ENCODE data around the gene DIP2B.

DNA sequence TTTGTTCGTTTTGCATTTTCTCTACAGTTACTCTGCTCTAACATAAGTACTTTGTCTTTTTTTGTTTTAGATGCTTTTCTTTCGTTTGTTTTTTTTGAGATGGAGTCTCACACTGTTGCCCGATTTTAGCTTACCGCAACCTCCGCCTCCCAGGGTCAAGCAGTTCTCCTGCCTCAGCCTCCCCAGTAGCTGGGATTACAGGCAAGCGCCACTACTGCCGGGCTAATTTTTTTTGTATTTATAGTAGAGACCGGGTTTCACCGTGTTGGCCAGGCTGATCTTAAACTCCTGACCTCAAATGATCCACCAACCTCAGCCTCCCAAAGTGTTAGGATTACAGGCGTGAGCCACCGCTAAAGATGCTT, 2.7 kb downstream of the DIP2B start:
- TF ChIP-seq, protein P1, sequence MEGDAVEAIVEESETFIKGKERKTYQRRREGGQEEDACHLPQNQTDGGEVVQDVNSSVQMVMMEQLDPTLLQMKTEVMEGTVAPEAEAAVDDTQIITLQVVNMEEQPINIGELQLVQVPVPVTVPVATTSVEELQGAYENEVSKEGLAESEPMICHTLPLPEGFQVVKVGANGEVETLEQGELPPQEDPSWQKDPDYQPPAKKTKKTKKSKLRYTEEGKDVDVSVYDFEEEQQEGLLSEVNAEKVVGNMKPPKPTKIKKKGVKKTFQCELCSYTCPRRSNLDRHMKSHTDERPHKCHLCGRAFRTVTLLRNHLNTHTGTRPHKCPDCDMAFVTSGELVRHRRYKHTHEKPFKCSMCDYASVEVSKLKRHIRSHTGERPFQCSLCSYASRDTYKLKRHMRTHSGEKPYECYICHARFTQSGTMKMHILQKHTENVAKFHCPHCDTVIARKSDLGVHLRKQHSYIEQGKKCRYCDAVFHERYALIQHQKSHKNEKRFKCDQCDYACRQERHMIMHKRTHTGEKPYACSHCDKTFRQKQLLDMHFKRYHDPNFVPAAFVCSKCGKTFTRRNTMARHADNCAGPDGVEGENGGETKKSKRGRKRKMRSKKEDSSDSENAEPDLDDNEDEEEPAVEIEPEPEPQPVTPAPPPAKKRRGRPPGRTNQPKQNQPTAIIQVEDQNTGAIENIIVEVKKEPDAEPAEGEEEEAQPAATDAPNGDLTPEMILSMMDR (IDR thresholded peaks at IDR 0.05), result no peak
- TF ChIP-seq EP300 (IDR thresholded peaks at IDR 0.05), result no peak

Data from ovary (tissue), 3 donors.